OCI-LY3 (cell line): ENCODE data around the gene SNX33.
"Not testable (repeated sequence)": the region's sequence is repeated elsewhere in the genome, so short reads cannot be mapped to it uniquely, and the experiment has no call there.

Source experiments
- H2AFZ ChIP-seq: fragments of 200-600, 300-600 bp; shearing (Covaris generic); 2 replicates; pipeline ENCODE4 v1.6.0; 2014; ENCODE audit warnings: antibody characterized with exemption, low read depth, low read length
- H3K27ac ChIP-seq: fragments of 200-600, 300-600 bp; sonication (generic); 2 replicates; pipeline ENCODE4 v1.5.1; 2014; ENCODE audit warnings: mild to moderate bottlenecking, low read length, moderate library complexity, mixed read lengths
- H3K27me3 ChIP-seq: fragments of 200-600, 300-600 bp; sonication (generic); 2 replicates; pipeline ENCODE4 v1.6.1; 2014; ENCODE audit warnings: low read depth, low read length, mixed read lengths
- H3K36me3 ChIP-seq: fragments of 200-600, 300-600 bp; sonication (generic); replicated peaks from 2 replicates; pipeline ENCODE3; 2014; ENCODE audit warnings: low read depth, low read length, mixed read lengths
- H3K4me1 ChIP-seq: fragments of 300-600, 200-600 bp; sonication (generic); 2 replicates; pipeline ENCODE4 v1.6.1; 2014; ENCODE audit warnings: low read length, mixed read lengths
- H3K4me2 ChIP-seq: fragments of 200-600, 300-600 bp; sonication (generic); 2 replicates; pipeline ENCODE4 v1.6.1; 2014; ENCODE audit warnings: low read length, mixed read lengths
- H3K4me3 ChIP-seq: fragments of 300-600, 200-600 bp; sonication (generic); 2 replicates; pipeline ENCODE4 v1.5.1; 2014; ENCODE audit warnings: antibody characterized with exemption, mild to moderate bottlenecking, low read length, moderate library complexity
- H3K79me2 ChIP-seq: fragments of 300-600, 200-600 bp; shearing (Covaris generic); 2 replicates; pipeline ENCODE4 v1.6.1; 2014; ENCODE audit warnings: mild to moderate bottlenecking, low read length, mixed read lengths
- H3K9ac ChIP-seq: fragments of 300-600, 200-600 bp; shearing (Covaris generic); 2 replicates; pipeline ENCODE4 v1.6.0; 2014; ENCODE audit warnings: mild to moderate bottlenecking, low read length, moderate library complexity
- H3K9me3 ChIP-seq: fragments of 200-600, 300-600 bp; shearing (Covaris generic); 2 replicates; pipeline ENCODE4 v1.6.1; 2014; ENCODE audit warnings: low read length, mixed read lengths; ENCODE audit not compliant: insufficient read depth
- H4K20me1 ChIP-seq: fragments of 200-600, 300-600 bp; sonication (generic); 2 replicates; pipeline ENCODE4 v1.6.1; 2016; ENCODE audit warnings: low read length, mixed read lengths; ENCODE audit not compliant: insufficient read depth
- CTCF ChIP-seq: fragments of 200-600, 300-600 bp; sonication (generic); IDR thresholded peaks from 2 replicates; pipeline ENCODE4 v1.5.1; 2014; ENCODE audit warnings: antibody characterized with exemption, low read length, low read depth
- EZH2phosphoT487 ChIP-seq: fragments of 200-600 bp; shearing (Covaris generic); IDR thresholded peaks from 2 replicates; pipeline ENCODE4 v1.6.1; 2018; ENCODE audit warnings: antibody characterized with exemption, mixed run types, low read depth

SNX33 gene

GRCh38 chr15:75620841-75621391 is 26.8 kb upstream of the SNX33 start:
- Histone ChIP-seq H3K36me3 (peaks cover 34% of the 10 kb centered on the region), H3K4me1 (no peaks in the 10 kb centered on the region), H3K4me2 (no peak overlapping the region), H4K20me1 (no peaks in the 10 kb centered on the region), H2AFZ (no peak overlapping the region), H3K4me3 (no peak overlapping the region), H3K9me3 (no peaks in the 10 kb centered on the region), H3K79me2 (peaks cover 12% of the 10 kb centered on the region; the same call in 1 of the 2 replicates), H3K27ac (no peak overlapping the region), H3K27me3 (no peaks in the 10 kb centered on the region), H3K9ac (no peak overlapping the region)
- TF ChIP-seq EZH2phosphoT487: no peak
- no peak for TF ChIP-seq CTCF

- H2AFZ ChIP-seq: no peak overlapping the region
- no peaks in the 10 kb centered on the region for H4K20me1 ChIP-seq
- peaks cover 24% of the 10 kb centered on the region for H3K36me3 ChIP-seq
- H3K9ac ChIP-seq: no peak overlapping the region
- no peaks in the 10 kb centered on the region for H3K27me3 ChIP-seq
- H3K27ac ChIP-seq: no peak overlapping the region
- H3K4me2 ChIP-seq: no peak overlapping the region
- H3K79me2 ChIP-seq: peaks cover 12% of the 10 kb centered on the region; the same call in 1 of the 2 replicates
- no peak overlapping the region for H3K4me3 ChIP-seq
- H3K9me3 ChIP-seq: no peaks in the 10 kb centered on the region
- TF ChIP-seq EZH2phosphoT487: no peak
- TF ChIP-seq CTCF: no peak
- H3K4me1 ChIP-seq: peaks cover 4% of the 10 kb centered on the region; the same call in 1 of the 2 replicates
These were observed 25.2 kb upstream of the SNX33 start for GRCh38 chr15:75622505-75622904.

GRCh38 chr15:75625542-75626347 is 22.0 kb upstream of the SNX33 start, which contains the start of gene SNUPN:
TSS of gene SNUPN (minus strand) at chr15:75625725. CDS start at chr15:75621051, 4,674 bp downstream.
- Histone ChIP-seq H4K20me1 (no peaks in the 10 kb centered on the region), H3K4me3 (peak within 1 kb of the TSS; percentile 95), H3K4me2 (peak within 1 kb of the TSS; percentile 92), H3K27me3 (no peaks in the 10 kb centered on the region), H3K4me1 (peaks cover 4% of the 10 kb centered on the region; the same call in 1 of the 2 replicates), H3K79me2 (peaks cover 12% of the 10 kb centered on the region; the same call in 1 of the 2 replicates), H2AFZ (peak within 1 kb of the TSS; percentile 91), H3K9ac (peak within 1 kb of the TSS; percentile 100), H3K9me3 (no peaks in the 10 kb centered on the region), H3K36me3 (peaks cover 6% of the 10 kb centered on the region), H3K27ac (peak within 1 kb of the TSS; percentile 90)
- no peak for TF ChIP-seq EZH2phosphoT487
- TF ChIP-seq CTCF: no peak

- TF ChIP-seq EZH2phosphoT487 (no peak), CTCF (no peak)
- no peak overlapping the region for H3K4me3 ChIP-seq
- no peak overlapping the region for H3K27ac ChIP-seq
- no peak overlapping the region for H3K4me2 ChIP-seq
- H3K9me3 ChIP-seq: no peaks in the 10 kb centered on the region
- no peaks in the 10 kb centered on the region for H3K27me3 ChIP-seq
- H3K79me2 ChIP-seq: peaks cover 11% of the 10 kb centered on the region
- peaks cover under 1% of the 10 kb centered on the region for H3K36me3 ChIP-seq
- H3K9ac ChIP-seq: no peak overlapping the region
- no peaks in the 10 kb centered on the region for H3K4me1 ChIP-seq
- no peak overlapping the region for H2AFZ ChIP-seq
- H4K20me1 ChIP-seq: no peaks in the 10 kb centered on the region
These were observed 15.8 kb upstream of the SNX33 start for GRCh38 chr15:75631935-75632334.

GRCh38 chr15:75633922-75634321 is 13.8 kb upstream of the SNX33 start:
- H3K9ac ChIP-seq, H3K27ac ChIP-seq, H3K9me3 ChIP-seq, H3K4me2 ChIP-seq, H2AFZ ChIP-seq, H3K27me3 ChIP-seq, H3K4me3 ChIP-seq: not testable (repeated sequence)
- peaks cover 30% of the 10 kb centered on the region for H3K79me2 ChIP-seq
- H4K20me1 ChIP-seq: peaks cover 18% of the 10 kb centered on the region
- H3K4me1 ChIP-seq: peaks cover 12% of the 10 kb centered on the region
- peaks cover 15% of the 10 kb centered on the region for H3K36me3 ChIP-seq
